ENCODE measurements around the gene UNC5C. TPM values are rescaled to one million over a fixed set of nuclear protein-coding genes. Genes with fewer than 3 reads are reported as not detected.

Gene UNC5C
- total and polyA plus RNA-seq, 10 of the 15 experiments (the other 5 are each of a cell fraction or from before 2014, with no cell fraction given): 0.02 to 2.0 (median 0.15) TPM; not detected in 1

GRCh38 chr4:95318044-95318443, 230.7 kb downstream of the UNC5C start:
- no peak overlapping the region for H3K4me2 ChIP-seq (ENCODE audit: control insufficient read depth, insufficient read depth)
- BruUV-seq (replicated peaks): no TSS peak
- H3K9me3 ChIP-seq (replicated peaks; ENCODE audit: control insufficient read depth, insufficient read depth, low read length): no peaks in the 10 kb centered on the region
- H3K27me3 ChIP-seq (replicated peaks in 1 of 2; ENCODE audit: control insufficient read depth in 2 of 2, insufficient read depth in 2 of 2, low read length in 1 of 2): no peaks in the 10 kb centered on the region
- no peaks in the 10 kb centered on the region for H3K36me3 ChIP-seq (ENCODE audit: control insufficient read depth in 2 of 2, insufficient read depth in 2 of 2, low read length in 1 of 2)
- TF ChIP-seq MTA3 (IDR thresholded peaks at IDR 0.05; ENCODE audit: borderline replicate concordance, low read length): no peak
- TF ChIP-seq RFX5 (IDR thresholded peaks at IDR 0.05; ENCODE audit: low read depth, low read length): no peak
- TF ChIP-seq NFYB (IDR thresholded peaks at IDR 0.05; ENCODE audit: insufficient read depth, low read depth, low read length): no peak
- TF ChIP-seq LARP7 (IDR thresholded peaks at IDR 0.05): no peak
- no peak for TF ChIP-seq NRF1 (conservative IDR thresholded peaks at IDR 0.05; ENCODE audit: low read depth, low read length)
- TF ChIP-seq, protein P1, sequence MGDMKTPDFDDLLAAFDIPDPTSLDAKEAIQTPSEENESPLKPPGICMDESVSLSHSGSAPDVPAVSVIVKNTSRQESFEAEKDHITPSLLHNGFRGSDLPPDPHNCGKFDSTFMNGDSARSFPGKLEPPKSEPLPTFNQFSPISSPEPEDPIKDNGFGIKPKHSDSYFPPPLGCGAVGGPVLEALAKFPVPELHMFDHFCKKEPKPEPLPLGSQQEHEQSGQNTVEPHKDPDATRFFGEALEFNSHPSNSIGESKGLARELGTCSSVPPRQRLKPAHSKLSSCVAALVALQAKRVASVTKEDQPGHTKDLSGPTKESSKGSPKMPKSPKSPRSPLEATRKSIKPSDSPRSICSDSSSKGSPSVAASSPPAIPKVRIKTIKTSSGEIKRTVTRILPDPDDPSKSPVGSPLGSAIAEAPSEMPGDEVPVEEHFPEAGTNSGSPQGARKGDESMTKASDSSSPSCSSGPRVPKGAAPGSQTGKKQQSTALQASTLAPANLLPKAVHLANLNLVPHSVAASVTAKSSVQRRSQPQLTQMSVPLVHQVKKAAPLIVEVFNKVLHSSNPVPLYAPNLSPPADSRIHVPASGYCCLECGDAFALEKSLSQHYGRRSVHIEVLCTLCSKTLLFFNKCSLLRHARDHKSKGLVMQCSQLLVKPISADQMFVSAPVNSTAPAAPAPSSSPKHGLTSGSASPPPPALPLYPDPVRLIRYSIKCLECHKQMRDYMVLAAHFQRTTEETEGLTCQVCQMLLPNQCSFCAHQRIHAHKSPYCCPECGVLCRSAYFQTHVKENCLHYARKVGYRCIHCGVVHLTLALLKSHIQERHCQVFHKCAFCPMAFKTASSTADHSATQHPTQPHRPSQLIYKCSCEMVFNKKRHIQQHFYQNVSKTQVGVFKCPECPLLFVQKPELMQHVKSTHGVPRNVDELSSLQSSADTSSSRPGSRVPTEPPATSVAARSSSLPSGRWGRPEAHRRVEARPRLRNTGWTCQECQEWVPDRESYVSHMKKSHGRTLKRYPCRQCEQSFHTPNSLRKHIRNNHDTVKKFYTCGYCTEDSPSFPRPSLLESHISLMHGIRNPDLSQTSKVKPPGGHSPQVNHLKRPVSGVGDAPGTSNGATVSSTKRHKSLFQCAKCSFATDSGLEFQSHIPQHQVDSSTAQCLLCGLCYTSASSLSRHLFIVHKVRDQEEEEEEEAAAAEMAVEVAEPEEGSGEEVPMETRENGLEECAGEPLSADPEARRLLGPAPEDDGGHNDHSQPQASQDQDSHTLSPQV (IDR thresholded peaks at IDR 0.05): no peak
- no peak for TF ChIP-seq FOXK2 (IDR thresholded peaks at IDR 0.05)
- no peak for TF ChIP-seq CHD4 (IDR thresholded peaks at IDR 0.05)
- no peak for TF ChIP-seq POLR2AphosphoS2 (IDR thresholded peaks at IDR 0.05; ENCODE audit: low read depth, low read length)
- no peak for TF ChIP-seq ZNF274 (IDR thresholded peaks at IDR 0.05; ENCODE audit: insufficient read depth, insufficient read length)
- no peak for TF ChIP-seq TCF3 (IDR thresholded peaks at IDR 0.05; ENCODE audit: borderline replicate concordance, insufficient read depth, low read depth, low read length)
- no peak for TF ChIP-seq NR2C1 (IDR thresholded peaks at IDR 0.05)
- no peak for TF ChIP-seq GATAD2B (conservative IDR thresholded peaks at IDR 0.05; ENCODE audit: low read depth)
- no peak for TF ChIP-seq FOXM1 (IDR thresholded peaks at IDR 0.05; ENCODE audit: low read depth, low read length)
- ATAC-seq (no peak), FAIRE-seq (no peak), DNase-seq (ENCODE audit: low read depth, low spot score) (no peak)
- no peaks in the 10 kb centered on the region for H3K79me2 ChIP-seq (ENCODE audit: control insufficient read depth, insufficient read depth, low read length)
- RAD21 ChIA-PET (ENCODE audit: unreplicated experiment): no interaction called here
- in situ Hi-C loops (cut with MboI) (no loop called here), intact Hi-C loops (cut with micrococcal nuclease; ENCODE audit: unreplicated experiment) (no loop called here)
- POLR2A ChIA-PET: no interaction called here
- no peak overlapping the region for H2AFZ ChIP-seq (ENCODE audit: control insufficient read depth, low read depth, low read length)
- CTCF ChIA-PET: no interaction called here
- SMC1A ChIA-PET (ENCODE audit: uncharacterized antibody, unreplicated experiment): no interaction called here
- no peak overlapping the region for H3K9ac ChIP-seq (ENCODE audit: control insufficient read depth, insufficient read depth, low read length)
- H3K4me1 ChIP-seq (ENCODE audit: control insufficient read depth, insufficient read depth, low read length): no peaks in the 10 kb centered on the region
- H3K4me3 ChIP-seq: no peak overlapping the region
- no peaks in the 10 kb centered on the region for H4K20me1 ChIP-seq (ENCODE audit: control insufficient read depth, insufficient read depth)
- no peak overlapping the region for H3K27ac ChIP-seq (ENCODE audit: control insufficient read depth, insufficient read depth)
- 19% methylated on average over 3 of the region's 3 CpGs for WGBS (ENCODE audit: insufficient coverage, insufficient replicate concordance, low lambda C conversion rate, missing lambda C conversion rate)

Measured in GM12878 (cell line).